Progenitor cell of endocrine pancreas (in vitro differentiated cells): Measurements from ENCODE around the gene LDHB. TPM values are rescaled to one million over a fixed set of nuclear protein-coding genes. Genes with fewer than 3 reads are reported as not detected.
"Not testable (repeated sequence)": the region's sequence is repeated elsewhere in the genome, so short reads cannot be mapped to it uniquely, and the experiment has no call there.

Experiments
- DNase-seq: peaks from one replicate; pipeline ENCODE4 v3.0.0; 2021; ENCODE audit warnings: low spot score; ENCODE audit not compliant: unreplicated experiment
- H3K27ac Mint-ChIP-seq: 2 replicates; pipeline ENCODE4 v1.8.0; 2021; ENCODE audit warnings: mild to moderate bottlenecking, moderate library complexity, mixed read lengths
- H3K27me3 Mint-ChIP-seq: 2 replicates; pipeline ENCODE4 v1.8.0; 2021; ENCODE audit warnings: mixed read lengths
- H3K36me3 Mint-ChIP-seq: 2 replicates; pipeline ENCODE4 v1.8.0; 2022; ENCODE audit warnings: mixed read lengths; ENCODE audit not compliant: insufficient read depth
- H3K4me1 Mint-ChIP-seq: 2 replicates; pipeline ENCODE4 v1.8.0; 2021; ENCODE audit warnings: low read depth, mixed read lengths
- H3K4me3 Mint-ChIP-seq: 2 replicates; pipeline ENCODE4 v1.8.0; 2021; ENCODE audit warnings: low read depth, mild to moderate bottlenecking, moderate library complexity, mixed read lengths
- H3K9me3 Mint-ChIP-seq: 2 replicates; pipeline ENCODE4 v1.8.0; 2021; ENCODE audit warnings: low read depth, mixed read lengths
- total RNA-seq: library from RNA; stranded (reverse); gene quantifications from 2 replicates; pipeline ENCODE4 v1.2.1, GENCODE V29; 2021
- TF ChIP-seq, protein P1 (sequence below): fragments of 200-600 bp; sonication (generic); IDR thresholded peaks from one replicate; pipeline ENCODE4 v1.5.0; 2021; ENCODE audit warnings: antibody characterized with exemption, mild to moderate bottlenecking; ENCODE audit not compliant: unreplicated experiment

The LDHB gene
- total RNA-seq, 1 donor from 2014 or later = 1,628 TPM

DNA sequence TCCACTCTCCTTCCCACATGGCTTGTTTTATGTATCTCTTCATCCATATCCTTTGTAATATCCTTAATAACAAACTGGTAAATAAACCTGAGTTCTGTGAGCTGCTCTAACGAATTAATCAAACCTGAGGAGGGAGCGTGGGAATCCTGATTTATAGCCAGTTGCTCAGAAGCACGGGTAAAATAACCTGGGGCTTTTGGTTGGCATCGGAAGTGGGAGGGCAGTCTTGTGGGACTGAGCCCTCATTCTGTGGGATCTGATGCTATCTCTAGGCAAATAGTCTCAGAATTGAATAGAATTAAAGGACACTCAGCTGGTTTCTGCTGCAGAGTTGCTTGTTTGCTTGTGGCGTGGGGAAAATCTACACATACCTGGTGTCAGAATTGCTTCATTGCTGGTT lies 17.5 kb upstream of the LDHB start:
- no peak overlapping the region for H3K4me3 Mint-ChIP-seq

GRCh38 chr12:21673830-21674552 lies 16.3 kb upstream of the LDHB start:
- Mint-ChIP-seq H3K27me3 (peaks cover 12% of the 10 kb centered on the region), H3K4me1 (peaks cover 34% of the 10 kb centered on the region)
- H3K9me3 Mint-ChIP-seq, DNase-seq, H3K27ac Mint-ChIP-seq, H3K36me3 Mint-ChIP-seq, H3K4me3 Mint-ChIP-seq: not testable (repeated sequence)

More for the DNA sequence above, 17.5 kb upstream of the LDHB start:
- H3K4me1 Mint-ChIP-seq = peaks cover 40% of the 10 kb centered on the region
- peaks cover 1% of the 10 kb centered on the region for H3K36me3 Mint-ChIP-seq
- no peak for DNase-seq
- H3K27me3 Mint-ChIP-seq = peaks cover 5% of the 10 kb centered on the region
- no peak overlapping the region for H3K27ac Mint-ChIP-seq
- TF ChIP-seq, protein P1, sequence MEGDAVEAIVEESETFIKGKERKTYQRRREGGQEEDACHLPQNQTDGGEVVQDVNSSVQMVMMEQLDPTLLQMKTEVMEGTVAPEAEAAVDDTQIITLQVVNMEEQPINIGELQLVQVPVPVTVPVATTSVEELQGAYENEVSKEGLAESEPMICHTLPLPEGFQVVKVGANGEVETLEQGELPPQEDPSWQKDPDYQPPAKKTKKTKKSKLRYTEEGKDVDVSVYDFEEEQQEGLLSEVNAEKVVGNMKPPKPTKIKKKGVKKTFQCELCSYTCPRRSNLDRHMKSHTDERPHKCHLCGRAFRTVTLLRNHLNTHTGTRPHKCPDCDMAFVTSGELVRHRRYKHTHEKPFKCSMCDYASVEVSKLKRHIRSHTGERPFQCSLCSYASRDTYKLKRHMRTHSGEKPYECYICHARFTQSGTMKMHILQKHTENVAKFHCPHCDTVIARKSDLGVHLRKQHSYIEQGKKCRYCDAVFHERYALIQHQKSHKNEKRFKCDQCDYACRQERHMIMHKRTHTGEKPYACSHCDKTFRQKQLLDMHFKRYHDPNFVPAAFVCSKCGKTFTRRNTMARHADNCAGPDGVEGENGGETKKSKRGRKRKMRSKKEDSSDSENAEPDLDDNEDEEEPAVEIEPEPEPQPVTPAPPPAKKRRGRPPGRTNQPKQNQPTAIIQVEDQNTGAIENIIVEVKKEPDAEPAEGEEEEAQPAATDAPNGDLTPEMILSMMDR = no peak
- H3K9me3 Mint-ChIP-seq = peaks cover 9% of the 10 kb centered on the region

- H3K36me3 Mint-ChIP-seq = peaks cover 1% of the 10 kb centered on the region
- no peak overlapping the region for H3K4me3 Mint-ChIP-seq
- H3K9me3 Mint-ChIP-seq = peaks cover 9% of the 10 kb centered on the region
These were observed 14.5 kb upstream of the LDHB start for GRCh38 chr12:21672146-21672545.

DNA sequence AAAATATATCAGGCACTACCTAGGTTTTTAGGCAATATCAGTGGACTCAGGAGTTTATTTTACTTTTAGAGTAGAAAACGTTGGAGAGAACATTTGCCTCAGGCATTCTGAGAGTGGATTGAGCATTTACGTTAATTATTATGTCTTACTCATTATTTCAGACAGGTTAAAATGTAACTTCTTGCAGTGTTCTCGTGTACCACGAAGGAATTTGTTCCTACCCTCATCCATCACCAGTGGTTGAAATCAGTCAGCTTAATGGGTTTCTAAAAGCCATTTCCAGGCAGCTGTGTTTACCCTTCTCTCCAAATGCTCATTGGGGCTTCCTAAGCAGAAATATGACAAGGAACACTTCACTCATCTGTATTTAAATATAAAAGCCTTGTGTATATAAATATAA lies 9.1 kb upstream of the LDHB start:
- H3K27me3 Mint-ChIP-seq = peaks cover 17% of the 10 kb centered on the region
- peaks cover 36% of the 10 kb centered on the region for H3K4me1 Mint-ChIP-seq
- TF ChIP-seq, protein P1 = no peak
- no peak overlapping the region for H3K4me3 Mint-ChIP-seq
- H3K9me3 Mint-ChIP-seq = peaks cover 4% of the 10 kb centered on the region
- peak overlapping the region; percentile 1 for H3K27ac Mint-ChIP-seq
- DNase-seq = no peak
- no peaks in the 10 kb centered on the region for H3K36me3 Mint-ChIP-seq

More at GRCh38 chr12:21672146-21672545, 14.5 kb upstream of the LDHB start:
- peak overlapping the region; percentile 66 for H3K27ac Mint-ChIP-seq
- H3K4me1 Mint-ChIP-seq = peaks cover 29% of the 10 kb centered on the region
- TF ChIP-seq, protein P1 = no peak
- peaks cover 17% of the 10 kb centered on the region for H3K27me3 Mint-ChIP-seq
- DNase-seq = no peak

GRCh38 chr12:21665816-21666215 lies 8.2 kb upstream of the LDHB start:
- H3K36me3 Mint-ChIP-seq = no peaks in the 10 kb centered on the region
- TF ChIP-seq, protein P1 = no peak
- H3K27me3 Mint-ChIP-seq = peaks cover 17% of the 10 kb centered on the region
- peak overlapping the region; percentile 75 for H3K27ac Mint-ChIP-seq
- peaks cover 4% of the 10 kb centered on the region for H3K9me3 Mint-ChIP-seq
- no peak overlapping the region for H3K4me3 Mint-ChIP-seq
- DNase-seq = no peak
- H3K4me1 Mint-ChIP-seq = peaks cover 36% of the 10 kb centered on the region
